Brain microvascular endothelial cell (primary cell): ENCODE results near the gene HHLA2.

ENCODE experiments used
- DNase-seq: peaks from one replicate; pipeline ENCODE4 v3.0.0-alpha.2; 2020
- H3K27ac ChIP-seq: fragments of 250-450 bp; sonication (Bioruptor Pico); 2 replicates; pipeline ENCODE4 v1.5.1; 2020; ENCODE audit warnings: mild to moderate bottlenecking, moderate library complexity
- H3K27me3 ChIP-seq: fragments of 250-450 bp; sonication (Bioruptor Pico); replicated peaks from 2 replicates; pipeline ENCODE4 v1.5.1; 2020; ENCODE audit warnings: mild to moderate bottlenecking
- H3K36me3 ChIP-seq: fragments of 250-450 bp; sonication (Bioruptor Pico); replicated peaks from 2 replicates; pipeline ENCODE4 v1.5.1; 2020; ENCODE audit warnings: mild to moderate bottlenecking
- H3K4me3 ChIP-seq: 2 replicates; pipeline ENCODE4 v1.5.1; 2011; ENCODE audit warnings: low read depth, mild to moderate bottlenecking, control low read depth, low read length, moderate library complexity
- in situ Hi-C: cut with HindIII; loops from 2 replicates; pipeline ENCODE4 v1.10.0; 2017; ENCODE audit warnings: low sequenced_read_pairs, low pct_ligation_motif_present
- TF ChIP-seq, protein P1 (sequence below): IDR thresholded peaks from 2 replicates; pipeline ENCODE4 v1.5.1; 2011; ENCODE audit warnings: low read depth, mild to moderate bottlenecking, moderate library complexity, low read length, control low read depth, inconsistent platforms; ENCODE audit errors: missing control alignments

The HHLA2 gene

DNA sequence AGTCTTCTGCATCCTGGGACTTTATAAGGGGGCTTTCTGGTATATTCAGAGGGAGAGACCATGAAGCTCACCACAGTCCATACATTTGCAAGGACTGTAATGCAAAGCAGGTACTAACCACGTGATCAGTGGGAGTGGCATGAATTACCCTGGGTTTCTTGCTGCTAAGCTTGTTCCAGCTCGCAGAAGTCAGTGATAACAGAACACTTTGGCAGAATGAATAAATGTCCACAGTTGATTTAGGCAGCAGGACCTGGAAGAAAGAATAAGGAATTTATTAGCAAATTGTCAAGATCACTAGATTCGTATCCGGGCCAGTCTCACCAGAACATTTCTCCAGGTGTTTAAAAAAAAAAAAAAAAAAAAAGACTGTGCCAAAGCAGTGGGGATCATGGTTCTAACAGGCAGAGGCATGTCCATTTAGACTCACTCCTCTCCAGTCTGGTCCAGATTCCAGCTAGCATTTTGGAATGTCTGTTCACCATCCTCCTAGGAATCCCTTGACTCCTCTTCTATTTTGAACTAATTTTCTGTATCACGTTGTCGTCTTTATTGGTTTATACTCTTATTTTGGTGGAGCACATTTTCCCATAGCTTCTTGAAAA, 24.5 kb downstream of the HHLA2 start:
- in situ Hi-C loops, result no loop called here
- H3K27ac ChIP-seq, result no peak overlapping the region
- H3K4me3 ChIP-seq, result no peak overlapping the region
- H3K36me3 ChIP-seq, result no peaks in the 10 kb centered on the region
- TF ChIP-seq, protein P1, sequence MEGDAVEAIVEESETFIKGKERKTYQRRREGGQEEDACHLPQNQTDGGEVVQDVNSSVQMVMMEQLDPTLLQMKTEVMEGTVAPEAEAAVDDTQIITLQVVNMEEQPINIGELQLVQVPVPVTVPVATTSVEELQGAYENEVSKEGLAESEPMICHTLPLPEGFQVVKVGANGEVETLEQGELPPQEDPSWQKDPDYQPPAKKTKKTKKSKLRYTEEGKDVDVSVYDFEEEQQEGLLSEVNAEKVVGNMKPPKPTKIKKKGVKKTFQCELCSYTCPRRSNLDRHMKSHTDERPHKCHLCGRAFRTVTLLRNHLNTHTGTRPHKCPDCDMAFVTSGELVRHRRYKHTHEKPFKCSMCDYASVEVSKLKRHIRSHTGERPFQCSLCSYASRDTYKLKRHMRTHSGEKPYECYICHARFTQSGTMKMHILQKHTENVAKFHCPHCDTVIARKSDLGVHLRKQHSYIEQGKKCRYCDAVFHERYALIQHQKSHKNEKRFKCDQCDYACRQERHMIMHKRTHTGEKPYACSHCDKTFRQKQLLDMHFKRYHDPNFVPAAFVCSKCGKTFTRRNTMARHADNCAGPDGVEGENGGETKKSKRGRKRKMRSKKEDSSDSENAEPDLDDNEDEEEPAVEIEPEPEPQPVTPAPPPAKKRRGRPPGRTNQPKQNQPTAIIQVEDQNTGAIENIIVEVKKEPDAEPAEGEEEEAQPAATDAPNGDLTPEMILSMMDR, result no peak
- DNase-seq, result no peak
- H3K27me3 ChIP-seq, result no peaks in the 10 kb centered on the region

DNA sequence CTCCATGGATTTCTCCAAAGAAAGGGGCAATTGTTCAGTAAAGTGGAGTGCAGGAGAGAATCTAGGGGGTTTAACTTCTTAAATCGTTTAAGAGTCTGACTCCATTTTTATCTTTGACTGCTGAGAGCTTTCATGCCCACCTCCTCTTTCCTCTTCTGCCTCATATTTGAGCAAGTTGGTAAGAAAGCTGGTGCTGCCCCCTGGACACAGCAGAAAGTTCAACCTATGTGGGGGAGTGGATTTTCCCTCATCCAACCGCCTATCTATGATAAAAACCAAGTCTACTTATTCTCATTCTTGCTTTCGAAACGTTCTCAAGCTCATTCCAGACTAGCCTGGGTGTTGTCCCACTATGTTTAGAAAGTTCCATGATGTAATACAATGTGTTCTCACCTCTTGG, 26.0 kb downstream of the HHLA2 start:
- H3K4me3 ChIP-seq, result no peak overlapping the region
- H3K36me3 ChIP-seq, result no peaks in the 10 kb centered on the region
- DNase-seq, result no peak
- H3K27me3 ChIP-seq, result no peaks in the 10 kb centered on the region
- in situ Hi-C loops, result no loop called here
- H3K27ac ChIP-seq, result no peak overlapping the region
- TF ChIP-seq, protein P1, result peak; percentile 18

DNA sequence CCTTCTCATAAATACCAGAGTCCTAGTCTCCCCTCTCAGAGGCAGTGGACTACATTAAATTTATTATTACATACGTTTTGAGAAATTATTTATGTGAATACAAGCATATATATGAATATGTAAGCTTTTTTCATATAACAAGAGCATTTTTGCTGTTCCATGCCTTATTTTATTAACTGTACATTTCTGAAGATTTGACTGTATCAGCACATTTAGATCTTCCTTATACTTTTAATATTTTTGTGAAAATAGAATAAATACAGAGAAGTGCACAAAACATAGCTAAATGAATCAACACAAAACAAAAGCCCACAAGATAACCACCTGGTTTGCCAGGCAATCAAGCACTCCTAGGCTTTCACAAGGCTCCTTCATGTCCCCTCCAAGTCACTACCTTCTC, 27.8 kb downstream of the HHLA2 start:
- Histone ChIP-seq H3K27ac (no peak overlapping the region), H3K36me3 (no peaks in the 10 kb centered on the region), H3K27me3 (no peaks in the 10 kb centered on the region), H3K4me3 (no peak overlapping the region)
- no peak for DNase-seq
- in situ Hi-C loops, result no loop called here
- TF ChIP-seq, protein P1, result no peak

DNA sequence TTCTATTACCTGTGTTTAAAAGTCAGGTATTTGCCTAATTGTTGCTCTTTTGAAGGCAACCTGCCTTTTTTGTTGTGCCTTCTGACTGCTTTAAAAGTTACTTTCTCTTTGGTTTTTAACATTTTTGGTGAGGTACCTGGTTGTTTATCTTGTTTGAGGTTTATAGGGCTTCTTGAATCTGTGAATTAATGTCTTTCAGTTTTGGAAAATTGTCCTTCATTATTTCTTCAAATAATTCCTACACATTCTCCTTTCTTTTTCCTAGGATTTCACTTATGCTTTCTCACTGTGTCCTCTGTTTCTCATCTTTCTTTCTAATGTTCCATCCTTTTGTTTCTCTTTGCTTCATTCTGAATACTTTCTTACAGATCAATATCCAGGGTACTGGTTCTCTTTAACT, 30.8 kb downstream of the HHLA2 start:
- no peak for DNase-seq
- Histone ChIP-seq H3K36me3 (no peaks in the 10 kb centered on the region), H3K27me3 (no peaks in the 10 kb centered on the region), H3K4me3 (no peak overlapping the region), H3K27ac (no peak overlapping the region)
- TF ChIP-seq, protein P1, result no peak
- in situ Hi-C loops, result no loop called here

DNA sequence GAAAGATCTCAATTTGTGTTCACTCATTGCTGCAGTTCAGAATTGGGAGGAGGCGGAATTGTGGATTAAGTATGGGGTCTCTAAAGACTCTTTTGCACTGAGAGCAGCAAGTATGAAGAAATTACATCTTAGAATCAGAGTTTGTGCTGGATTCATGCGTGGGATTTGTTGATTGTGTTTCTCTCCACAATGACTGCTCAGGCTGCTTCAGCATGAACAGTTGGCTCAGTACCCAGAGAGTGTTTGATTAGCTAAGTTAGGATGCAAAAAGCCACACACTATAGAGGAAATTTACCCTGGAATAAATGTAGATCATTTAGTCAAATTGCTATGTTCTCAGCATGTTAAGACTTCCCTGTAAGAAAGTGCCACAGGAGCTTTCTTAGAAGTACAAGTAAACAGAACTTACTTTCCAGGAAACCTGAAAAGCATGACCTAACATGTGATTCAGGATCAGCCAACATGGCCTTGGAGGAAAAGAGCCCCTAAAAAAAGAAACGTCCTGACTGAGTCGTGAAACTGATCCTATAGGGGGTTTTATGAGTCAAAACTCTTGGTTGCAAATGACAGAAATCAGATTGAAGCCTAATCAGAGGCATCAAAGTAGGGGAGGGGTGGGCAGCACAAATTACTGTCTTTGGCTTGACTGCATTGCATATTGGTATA, 32.6 kb downstream of the HHLA2 start:
- no peak for DNase-seq
- H3K36me3 ChIP-seq, result no peaks in the 10 kb centered on the region
- in situ Hi-C loops, result no loop called here
- TF ChIP-seq, protein P1, result no peak
- H3K27ac ChIP-seq, result no peak overlapping the region
- no peak overlapping the region for H3K4me3 ChIP-seq
- no peaks in the 10 kb centered on the region for H3K27me3 ChIP-seq

DNA sequence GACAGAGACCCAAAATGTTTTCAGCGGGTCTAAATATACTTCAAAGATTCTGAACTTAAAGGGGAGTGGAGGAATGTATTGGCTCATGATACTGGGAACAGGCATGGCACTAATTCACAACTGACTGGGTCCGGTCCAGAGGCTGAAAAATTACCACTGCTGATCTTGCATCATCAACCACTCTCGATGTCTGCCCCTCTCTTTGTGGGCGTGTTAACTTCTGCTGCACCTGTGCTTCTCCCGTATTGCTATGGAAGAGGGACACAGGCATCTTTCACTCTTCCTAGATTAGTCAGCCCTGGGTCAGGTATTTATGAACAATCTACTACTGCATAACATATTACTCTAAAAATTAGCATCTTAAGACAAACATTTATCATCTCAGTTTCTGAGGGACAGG, 33.2 kb downstream of the HHLA2 start:
- H3K27me3 ChIP-seq, result no peaks in the 10 kb centered on the region
- DNase-seq, result no peak
- in situ Hi-C loops, result no loop called here
- TF ChIP-seq, protein P1, result no peak
- H3K36me3 ChIP-seq, result no peaks in the 10 kb centered on the region
- H3K27ac ChIP-seq, result no peak overlapping the region
- H3K4me3 ChIP-seq, result no peak overlapping the region
